Lower lobe of right lung (tissue), 2 donors: ENCODE results near the gene TRPM2. TPM values are rescaled to one million over a fixed set of nuclear protein-coding genes. Genes with fewer than 3 reads are reported as not detected.
A peak's percentile ranks its signal among the peaks of the same experiment; 100 is the strongest.

Source experiments
- ATAC-seq, 2 donors: fragments of 200-7000 bp; cut with Tn5 transposase; one replicate each; pipeline ENCODE4 v1.9.1; 2020 to 2022; ENCODE audit warnings: mild to moderate bottlenecking in 2 of 2, moderate library complexity in 2 of 2
- DNase-seq: peaks from one replicate; pipeline ENCODE4 v3.0.0-alpha.2; 2020
- H3K27ac ChIP-seq: fragments of 200-600 bp; one replicate; pipeline ENCODE4 v1.8.0; 2022
- H3K27me3 ChIP-seq: fragments of 200-600 bp; one replicate; pipeline ENCODE4 v1.8.0; 2022; ENCODE audit warnings: low read depth
- H3K36me3 ChIP-seq: fragments of 200-600 bp; one replicate; pipeline ENCODE4 v1.8.0; 2022; ENCODE audit warnings: mild to moderate bottlenecking
- H3K4me1 ChIP-seq: fragments of 200-600 bp; one replicate; pipeline ENCODE4 v1.8.0; 2022
- H3K4me3 ChIP-seq: fragments of 200-600 bp; one replicate; pipeline ENCODE4 v1.8.0; 2022; ENCODE audit warnings: mild to moderate bottlenecking
- H3K9me3 ChIP-seq: fragments of 200-600 bp; one replicate; pipeline ENCODE4 v1.8.0; 2022
- CTCF ChIP-seq: fragments of 200-600 bp; IDR thresholded peaks from one replicate; pipeline ENCODE4 v1.8.0; 2022; ENCODE audit warnings: antibody characterized with exemption, mild to moderate bottlenecking
- intact Hi-C: fragments of 100-400 bp; cut with DNase I; formaldehyde crosslinking; loops from one replicate; pipeline ENCODE4 v1.11.0; 2022
- total RNA-seq: library from RNA; stranded (reverse); fragmentation: NEBNext Ultra II Directional; extraction: Animal tissue kit (Norgen Biotek cat#: 25700); gene quantifications from one replicate; pipeline ENCODE4 v1.2.1, GENCODE V29; 2021
- donor health status: DM: no; HTN: yes; CAD: no; lungs with severe emphysema.

The TRPM2 gene
- total RNA-seq, 1 donor from 2014 or later, result 17.9 TPM

DNA sequence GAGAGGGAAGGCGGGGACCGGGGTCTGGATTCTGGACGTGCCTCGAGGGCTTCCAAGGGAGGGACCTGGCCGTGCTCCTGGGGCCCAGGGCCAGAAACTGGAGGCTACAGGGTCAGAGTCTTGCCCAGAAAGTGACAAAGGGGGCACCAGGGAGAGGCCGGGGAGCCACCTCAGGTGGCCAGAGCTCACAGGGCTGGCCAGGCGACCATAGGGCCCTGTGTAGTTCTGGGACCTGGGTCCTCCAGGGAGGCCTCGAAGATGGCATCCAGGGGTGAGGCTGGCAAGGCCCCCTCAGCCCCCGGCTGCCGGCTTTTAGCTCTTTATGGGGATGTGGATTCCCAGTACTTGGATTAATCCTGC is 87.6 kb downstream of the TRPM2 start:
- no peaks in the 10 kb centered on the region for H3K4me1 ChIP-seq
- intact Hi-C loops, result no loop called here
- DNase-seq, result peak; percentile 24
- no peak overlapping the region for H3K27ac ChIP-seq
- no peak for TF ChIP-seq CTCF
- no peaks in the 10 kb centered on the region for H3K9me3 ChIP-seq
- no peak overlapping the region for H3K4me3 ChIP-seq
- peaks cover 5% of the 10 kb centered on the region for H3K36me3 ChIP-seq
- ATAC-seq, result no peak
- peaks cover 2% of the 10 kb centered on the region for H3K27me3 ChIP-seq

GRCh38 chr21:44441581-44442265 is 88.3 kb downstream of the TRPM2 start:
- ATAC-seq, result no peak
- H3K9me3 ChIP-seq, result no peaks in the 10 kb centered on the region
- DNase-seq, result peak; percentile 30
- H3K27ac ChIP-seq, result no peak overlapping the region
- TF ChIP-seq CTCF, result no peak
- H3K4me3 ChIP-seq, result no peak overlapping the region
- peaks cover 4% of the 10 kb centered on the region for H3K36me3 ChIP-seq
- intact Hi-C loops, result no loop called here
- H3K4me1 ChIP-seq, result no peaks in the 10 kb centered on the region
- H3K27me3 ChIP-seq, result peaks cover 4% of the 10 kb centered on the region

GRCh38 chr21:44442266-44443125 is 89.1 kb downstream of the TRPM2 start:
- no peak for TF ChIP-seq CTCF
- Histone ChIP-seq H3K4me1 (no peaks in the 10 kb centered on the region), H3K9me3 (no peaks in the 10 kb centered on the region), H3K36me3 (no peaks in the 10 kb centered on the region), H3K4me3 (no peak overlapping the region), H3K27ac (no peak overlapping the region), H3K27me3 (peaks cover 4% of the 10 kb centered on the region)
- intact Hi-C loops, result no loop called here
- ATAC-seq, result no peak
- peak; percentile 27 for DNase-seq

- H3K4me1 ChIP-seq, result no peaks in the 10 kb centered on the region
- ATAC-seq, result no peak
- peak; percentile 16 for DNase-seq
- intact Hi-C loops, result no loop called here
- H3K4me3 ChIP-seq, result no peak overlapping the region
- no peak for TF ChIP-seq CTCF
- no peak overlapping the region for H3K27ac ChIP-seq
- peaks cover 9% of the 10 kb centered on the region for H3K27me3 ChIP-seq
- H3K36me3 ChIP-seq, result no peaks in the 10 kb centered on the region
- H3K9me3 ChIP-seq, result no peaks in the 10 kb centered on the region
These were observed 90.0 kb downstream of the TRPM2 start for GRCh38 chr21:44443291-44443890.

DNA sequence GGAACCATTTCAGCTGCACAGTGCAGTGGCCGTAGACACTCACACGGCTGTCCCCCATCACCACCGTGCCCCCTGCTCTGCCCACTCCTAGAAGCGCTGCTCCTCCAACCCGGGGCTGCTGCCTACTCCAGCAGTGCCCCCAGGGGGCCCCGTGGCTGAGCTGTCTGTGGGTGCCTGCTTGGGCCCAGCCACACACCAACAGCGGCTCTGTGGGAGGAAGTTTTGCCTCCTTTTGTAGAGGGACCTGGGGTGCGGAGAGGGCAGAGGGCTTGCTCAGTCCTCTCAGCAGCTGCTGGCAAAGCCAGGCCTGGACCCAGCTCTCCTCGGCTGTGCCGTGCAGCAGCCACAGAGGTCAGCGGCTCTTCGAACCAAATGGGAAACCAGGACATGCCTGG is 90.5 kb downstream of the TRPM2 start:
- H3K27me3 ChIP-seq, result peaks cover 14% of the 10 kb centered on the region
- no peaks in the 10 kb centered on the region for H3K9me3 ChIP-seq
- ATAC-seq (no peak), DNase-seq (peak; percentile 30)
- TF ChIP-seq CTCF, result no peak
- no peaks in the 10 kb centered on the region for H3K36me3 ChIP-seq
- no peak overlapping the region for H3K27ac ChIP-seq
- intact Hi-C loops, result no loop called here
- H3K4me3 ChIP-seq, result no peak overlapping the region
- no peaks in the 10 kb centered on the region for H3K4me1 ChIP-seq
